HCT116 (cell line): Measurements from ENCODE around the gene OR11A1. TPM values are rescaled to one million over a fixed set of nuclear protein-coding genes. Genes with fewer than 3 reads are reported as not detected.
"Not testable (repeated sequence)": the region's sequence is repeated elsewhere in the genome, so short reads cannot be mapped to it uniquely, and the experiment has no call there.

Source experiments
- ATAC-seq: fragments of 200-7000 bp; cut with Tn5 transposase; 2 replicates; pipeline ENCODE4 v1.9.1; 2020; ENCODE audit warnings: mild to moderate bottlenecking, moderate library complexity
- BruUV-seq: library from RNA; stranded (reverse); fragments of 400-500 nt; replicated peaks from 2 replicates; lab custom pipeline; 2021; lab: Mats Ljungman, UMichigan
- CTCF ChIA-PET: fragments of 300-600 bp; sonication (Branson Sonifier 250); formaldehyde crosslinking; loops from one replicate; lab custom pipeline; 2021; ENCODE audit warnings: antibody characterized with exemption; lab: Charles Lee
- POLR2A ChIA-PET: fragments of 300-600, 350-600 bp; sonication (Branson Sonifier 250); formaldehyde crosslinking; loops from one replicate; lab custom pipeline; 2021; ENCODE audit warnings: antibody characterized with exemption; lab: Charles Lee
- RAD21 ChIA-PET, 2 experiments: fragments of 300-600 bp; sonication (Branson Sonifier 250); formaldehyde crosslinking; loops; one replicate each; lab custom pipeline; 2023; ENCODE audit warnings: low total read pairs in 2 of 2; ENCODE audit not compliant: uncharacterized antibody in 2 of 2, unreplicated experiment in 2 of 2, low non-redundant PET in 1 of 2; lab: Charles Lee
- DNase-seq: peaks from one replicate; pipeline ENCODE4 v3.0.0-alpha.2; 2010; ENCODE audit warnings: low read depth, low spot score
- H2AFZ ChIP-seq: fragments of 200-600 bp; shearing (Covaris generic), sonication (generic); 2 replicates; pipeline ENCODE4 v1.6.1; 2017; ENCODE audit warnings: low read depth, mixed run types, mixed read lengths, antibody characterized with exemption, low read length; ENCODE audit not compliant: poor library complexity, severe bottlenecking
- H3K27ac ChIP-seq: 2 replicates; pipeline ENCODE4 v1.5.1; 2012; ENCODE audit warnings: low read depth, low read length
- H3K27me3 ChIP-seq: fragments of 200-600 bp; sonication (generic); 2 replicates; pipeline ENCODE4 v1.6.1; 2016; ENCODE audit warnings: mixed run types, low read length, mixed read lengths; ENCODE audit not compliant: insufficient read depth
- H3K36me3 ChIP-seq, 2 experiments: fragments of 200-500 bp in 1 of 2; fragments of 200-600 bp in 1 of 2; sonication (Bioruptor generic) in 1 of 2; sonication (generic) in 1 of 2; 2 replicates each; pipeline versions ENCODE4 v1.5.1 to v1.6.1; 2014 to 2016; ENCODE audit warnings: low read length in 2 of 2, inconsistent platforms in 1 of 2, mixed read lengths in 1 of 2, mixed run types in 1 of 2; ENCODE audit not compliant: insufficient read depth in 2 of 2, control insufficient read depth in 1 of 2
- H3K4me1 ChIP-seq, 2 experiments: fragments of 200-600 bp in 1 of 2; sonication (generic) in 1 of 2; 2 replicates each; pipeline versions ENCODE4 v1.5.1 to v1.6.1; 2012 to 2017; ENCODE audit warnings: low read length in 2 of 2, inconsistent platforms in 1 of 2, mild to moderate bottlenecking in 1 of 2, mixed read lengths in 1 of 2, mixed run types in 1 of 2, moderate library complexity in 1 of 2; ENCODE audit not compliant: insufficient read depth in 2 of 2, control insufficient read depth in 1 of 2
- H3K4me2 ChIP-seq: fragments of 200-600 bp; sonication (generic); 2 replicates; pipeline ENCODE4 v1.6.1; 2017; ENCODE audit warnings: mixed run types, low read length, mixed read lengths
- H3K4me3 ChIP-seq, 2 experiments: fragments of 200-600 bp in 1 of 2; sonication (generic) in 1 of 2; replicated peaks in 1 of 2; 2 replicates each; pipeline ENCODE4 v1.5.1; 2011 to 2016; ENCODE audit warnings: low read length in 2 of 2, control low read depth in 1 of 2, low read depth in 1 of 2, mild to moderate bottlenecking in 1 of 2, mixed read lengths in 1 of 2, mixed run types in 1 of 2
- H3K79me2 ChIP-seq: fragments of 200-600 bp; sonication (generic); 2 replicates; pipeline ENCODE4 v1.6.1; 2017; ENCODE audit warnings: mild to moderate bottlenecking, mixed run types, low read length, moderate library complexity, mixed read lengths; ENCODE audit not compliant: insufficient read depth
- H3K9ac ChIP-seq: fragments of 200-600 bp; sonication (generic); 2 replicates; pipeline ENCODE4 v1.6.1; 2016; ENCODE audit warnings: low read length, mixed read lengths
- H3K9me2 ChIP-seq: fragments of 200-600 bp; sonication (generic), shearing (Covaris generic); 2 replicates; pipeline ENCODE4 v1.6.1; 2017; ENCODE audit warnings: mixed run types, mild to moderate bottlenecking, moderate library complexity; ENCODE audit not compliant: insufficient read depth
- H3K9me3 ChIP-seq, 2 experiments: fragments of 200-500 bp in 1 of 2; fragments of 200-600 bp in 1 of 2; sonication (Bioruptor generic) in 1 of 2; sonication (generic) in 1 of 2; 2 replicates each; pipeline ENCODE4 v1.6.1; 2014 to 2017; ENCODE audit warnings: low read length in 2 of 2, mixed read lengths in 2 of 2, inconsistent platforms in 1 of 2, low read depth in 1 of 2, mild to moderate bottlenecking in 1 of 2, mixed run types in 1 of 2, moderate library complexity in 1 of 2; ENCODE audit not compliant: control insufficient read depth in 1 of 2, insufficient read depth in 1 of 2
- H4K20me1 ChIP-seq: fragments of 200-600 bp; sonication (generic), shearing (Covaris generic); 2 replicates; pipeline ENCODE4 v1.6.1; 2017; ENCODE audit warnings: mixed run types, mild to moderate bottlenecking, moderate library complexity; ENCODE audit not compliant: insufficient read depth
- ATF3 ChIP-seq: IDR thresholded peaks from 2 replicates; pipeline ENCODE4 v1.6.1; 2012
- MAX ChIP-seq: IDR thresholded peaks from 2 replicates; pipeline ENCODE4 v1.6.1; 2012
- RAD21 ChIP-seq: IDR thresholded peaks from 2 replicates; pipeline ENCODE4 v1.6.1; 2012; ENCODE audit warnings: low read depth, mild to moderate bottlenecking
- SP1 ChIP-seq: IDR thresholded peaks from 2 replicates; pipeline ENCODE4 v1.6.1; 2012; ENCODE audit warnings: low read depth
- ZBTB33 ChIP-seq: IDR thresholded peaks from 2 replicates; pipeline ENCODE4 v1.6.1; 2011; ENCODE audit warnings: mild to moderate bottlenecking, low read length, moderate library complexity; ENCODE audit not compliant: insufficient replicate concordance; ENCODE audit errors: extremely low read depth
- ZFX ChIP-seq: fragments of 450-650 bp; IDR thresholded peaks from 2 replicates; pipeline ENCODE4 v1.6.1; 2017
- intact Hi-C: fragments of 100-400 bp; cut with micrococcal nuclease; formaldehyde crosslinking; loops from 2 replicates; pipeline ENCODE4 v1.10.0; 2022
- total RNA-seq: library from RNA; stranded (reverse); gene quantifications from one replicate; pipeline ENCODE4 v1.2.1, GENCODE V29; 2021; ENCODE audit not compliant: unreplicated experiment

Gene OR11A1
- total RNA-seq, 1 experiment from 2014 or later: not detected

- POLR2A ChIA-PET, H3K9me3 ChIP-seq, H2AFZ ChIP-seq, H3K27me3 ChIP-seq, intact Hi-C loops, H3K4me2 ChIP-seq, H3K79me2 ChIP-seq, H3K36me3 ChIP-seq, H3K4me1 ChIP-seq, H4K20me1 ChIP-seq, H3K4me3 ChIP-seq, RAD21 ChIA-PET, H3K9ac ChIP-seq, H3K9me2 ChIP-seq, ATAC-seq, H3K27ac ChIP-seq, BruUV-seq, DNase-seq, CTCF ChIA-PET: not testable (repeated sequence)
These were observed 20.1 kb downstream of the OR11A1 start for GRCh38 chr6:29436730-29437129.

GRCh38 chr6:29426654-29427053, 30.2 kb downstream of the OR11A1 start:
- no peak for DNase-seq
- no TSS peak for BruUV-seq
- peaks cover 7% of the 10 kb centered on the region; the same call in 1 of the 2 replicates for H3K27me3 ChIP-seq

More at GRCh38 chr6:29426654-29427053, 30.2 kb downstream of the OR11A1 start:
- H3K9me3 ChIP-seq: no peaks in the 10 kb centered on the region
- no peak overlapping the region for H3K4me2 ChIP-seq
- no peaks in the 10 kb centered on the region for H3K79me2 ChIP-seq
- POLR2A ChIA-PET: no interaction called here
- no peak overlapping the region for H3K4me3 ChIP-seq
- no peak overlapping the region for H3K27ac ChIP-seq
- intact Hi-C loops: no loop called here
- RAD21 ChIA-PET: no interaction called here
- H2AFZ ChIP-seq: no peak overlapping the region
- ATAC-seq: no peak; the same call in 1 of the 2 replicates
- no peak overlapping the region for H3K9ac ChIP-seq
- TF ChIP-seq ATF3 (no peak), MAX (no peak), ZFX (no peak), RAD21 (peak; percentile 14; the same call in 1 of the 2 replicates), ZBTB33 (no peak), SP1 (no peak)
- H3K36me3 ChIP-seq: no peaks in the 10 kb centered on the region
- no peaks in the 10 kb centered on the region for H3K4me1 ChIP-seq
- H4K20me1 ChIP-seq: no peaks in the 10 kb centered on the region
- CTCF ChIA-PET: no interaction called here
- H3K9me2 ChIP-seq: no peaks in the 10 kb centered on the region
